ENCODE data around the gene HOXD10.

Gene HOXD10

GRCh38 chr2:176082824-176083751, 33.5 kb upstream of the HOXD10 start:
- DNase-seq (ENCODE audit: low spot score), result no peak

DNA sequence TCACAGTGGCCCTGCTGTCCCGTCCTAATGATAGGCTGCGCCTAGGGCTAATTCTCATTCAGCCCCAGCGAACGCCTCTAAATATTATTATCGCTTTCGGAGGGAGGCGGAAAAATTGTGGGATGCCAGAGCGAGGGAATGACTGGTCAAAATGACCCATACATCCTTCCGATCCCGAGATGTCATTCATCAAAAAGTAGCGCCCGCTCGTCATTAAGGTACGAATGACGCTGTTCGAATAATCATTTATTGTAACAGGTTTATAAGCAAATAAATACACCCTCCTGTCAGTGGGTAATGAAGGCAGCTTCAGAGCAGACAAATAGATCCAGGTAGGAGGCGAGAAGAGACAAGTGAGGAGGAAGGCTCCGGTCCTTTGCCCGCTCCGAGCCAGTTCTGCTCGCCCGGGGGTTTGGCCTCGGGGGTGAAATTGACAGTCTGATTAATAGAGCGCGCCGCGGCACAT, 32.7 kb upstream of the HOXD10 start, which contains the start of gene EVX2:
EVX2 (minus strand) TSS at position 167 of the 466 bp plus-strand sequence. CDS start 186 bp downstream, outside the sequence.
- DNase-seq (ENCODE audit: low spot score), result no peak

- DNase-seq (ENCODE audit: low spot score), result no peak
Observed at GRCh38 chr2:176084611-176085119, 31.9 kb upstream of the HOXD10 start.

- no peak for DNase-seq (ENCODE audit: low spot score)
Observed at GRCh38 chr2:176085120-176085788, 31.3 kb upstream of the HOXD10 start.

DNA sequence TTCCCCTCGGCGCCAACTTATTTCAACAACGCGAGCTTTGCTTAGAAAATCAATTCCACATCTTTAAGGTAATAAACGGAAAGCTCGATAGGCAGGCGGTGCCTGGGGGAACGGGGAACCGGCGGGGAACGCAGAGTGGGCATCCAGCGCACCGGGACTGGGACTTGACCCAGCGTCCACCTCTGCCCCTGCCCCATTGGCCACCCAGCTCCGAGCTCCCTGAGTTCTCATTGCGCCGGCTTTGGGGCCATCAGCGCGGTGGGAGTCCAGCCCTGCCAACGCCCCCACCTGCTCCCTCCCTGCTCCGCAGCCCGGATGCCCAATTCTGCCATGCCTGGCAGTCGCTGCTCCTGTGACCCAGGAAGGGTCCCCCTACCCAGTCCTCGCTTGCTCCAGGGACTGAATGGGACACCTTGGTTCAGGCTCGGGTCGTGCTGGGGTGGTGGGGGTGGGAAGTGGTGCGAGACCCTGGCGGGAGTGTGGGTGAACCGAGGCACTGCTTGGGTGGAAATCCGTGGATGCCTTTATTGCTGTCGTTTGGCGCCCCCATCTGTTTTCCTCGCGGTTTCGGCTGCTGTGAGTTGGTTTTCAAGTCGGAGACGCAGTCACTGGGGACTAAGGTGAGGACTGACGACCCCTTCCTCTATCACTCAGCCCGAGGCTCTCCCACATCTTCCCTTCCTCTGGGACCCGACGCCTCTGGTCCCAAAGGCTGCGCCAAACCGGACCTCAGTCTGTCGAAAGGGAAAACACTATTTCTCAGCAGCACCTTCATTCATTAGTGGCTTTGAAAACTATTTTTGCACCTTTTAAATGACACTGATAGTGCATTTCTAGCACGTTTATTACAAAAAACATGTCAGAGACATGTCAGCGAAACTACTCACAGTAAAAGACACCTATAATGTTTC, 30.5 kb upstream of the HOXD10 start:
- peak; percentile 56 for DNase-seq (ENCODE audit: low spot score)

- DNase-seq (ENCODE audit: low spot score), result no peak
Observed at GRCh38 chr2:176087330-176088047, 29.1 kb upstream of the HOXD10 start.

DNA sequence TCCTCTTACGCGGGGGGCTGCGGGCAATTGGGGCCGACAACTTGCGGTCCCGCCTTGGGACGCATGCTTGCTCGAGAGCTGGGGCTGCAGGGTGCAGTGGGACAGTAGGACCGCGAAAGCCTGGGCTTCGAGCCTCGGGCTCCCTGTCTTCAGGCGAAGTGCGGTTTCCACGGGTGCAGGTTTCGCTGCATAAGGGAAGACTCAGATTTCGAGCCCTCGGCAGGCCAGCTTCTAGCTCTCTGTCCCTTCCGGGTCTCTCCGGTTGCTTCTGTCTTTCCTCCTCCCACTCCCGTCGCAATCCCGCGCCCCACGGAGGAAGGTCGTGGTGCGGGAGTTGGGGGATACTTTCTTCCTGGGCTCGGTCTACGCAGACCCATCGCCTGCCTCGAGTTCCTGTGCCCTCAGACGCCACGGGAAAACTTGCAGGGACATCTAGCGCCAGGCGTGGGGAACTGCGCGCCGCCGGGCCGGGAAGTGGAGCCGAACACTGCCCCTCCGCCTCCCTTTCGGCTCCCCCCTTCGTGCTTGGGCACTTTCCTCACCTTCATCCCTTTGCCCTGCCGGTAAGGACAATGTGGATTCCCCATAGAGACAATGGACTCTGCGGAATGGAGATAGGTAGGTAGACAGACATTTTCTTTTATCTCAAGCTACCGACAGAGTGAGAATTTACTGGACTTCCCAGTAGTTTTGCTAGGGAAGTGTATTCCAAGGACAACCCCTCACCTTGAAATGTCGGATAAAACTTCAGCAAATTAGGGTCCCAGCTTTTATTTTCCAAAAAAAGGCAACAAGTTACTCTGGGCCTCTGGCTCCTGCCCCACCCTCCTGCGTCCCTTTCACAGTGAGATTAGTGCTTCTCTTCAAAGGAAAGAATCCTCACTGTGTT, 28.3 kb upstream of the HOXD10 start:
- DNase-seq (ENCODE audit: low spot score), result peak; percentile 84

DNA sequence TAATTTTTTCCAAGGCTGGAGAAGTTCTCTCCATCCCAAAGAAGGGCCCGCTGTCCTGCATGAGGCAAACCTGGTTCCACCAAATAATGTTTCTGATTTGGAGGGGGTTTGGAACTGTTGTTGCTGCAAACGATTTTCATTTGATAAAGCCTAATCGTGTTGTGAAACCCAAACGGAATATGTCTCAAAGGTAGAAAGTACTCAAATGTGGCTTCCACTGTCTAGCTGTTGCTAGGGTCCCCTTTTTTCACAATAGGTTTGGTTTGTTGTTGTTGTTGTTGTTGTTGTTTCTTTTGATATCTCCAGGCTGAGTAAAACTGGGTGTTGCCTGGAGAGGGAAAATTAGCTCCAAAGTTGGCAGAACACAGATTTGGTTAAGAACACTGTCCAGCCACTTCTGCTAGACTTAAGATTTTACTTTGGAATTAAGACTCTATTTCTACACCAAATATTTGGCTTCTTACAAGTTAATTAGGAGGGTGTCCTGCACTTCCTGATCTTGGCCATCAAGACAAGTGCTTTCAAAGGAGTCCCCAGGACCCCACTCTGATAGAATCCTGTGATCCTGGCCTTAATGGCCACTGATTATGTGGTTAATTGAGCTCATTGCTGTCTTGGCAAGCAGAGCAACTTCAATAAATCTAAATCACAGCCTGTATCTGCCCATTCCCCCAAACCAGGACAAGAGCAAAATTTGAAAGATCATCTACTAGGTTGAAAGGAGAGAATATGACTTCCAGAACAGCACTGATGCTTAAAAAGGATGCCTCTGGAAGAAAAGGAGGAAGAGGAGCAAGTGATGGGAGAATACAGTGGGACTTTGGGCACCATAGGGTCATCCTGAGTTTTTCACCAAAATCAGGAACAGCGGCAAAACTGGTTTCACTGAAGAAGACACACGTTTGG, 27.4 kb upstream of the HOXD10 start:
- no peak for DNase-seq (ENCODE audit: low spot score)

- DNase-seq (ENCODE audit: low spot score), result no peak
Observed at GRCh38 chr2:176089843-176090395, 26.7 kb upstream of the HOXD10 start.

- DNase-seq (ENCODE audit: low spot score), result no peak
Observed at GRCh38 chr2:176090862-176091261, 25.7 kb upstream of the HOXD10 start.

- DNase-seq (ENCODE audit: low spot score), result no peak
Observed at GRCh38 chr2:176091329-176092258, 25.0 kb upstream of the HOXD10 start.

DNA sequence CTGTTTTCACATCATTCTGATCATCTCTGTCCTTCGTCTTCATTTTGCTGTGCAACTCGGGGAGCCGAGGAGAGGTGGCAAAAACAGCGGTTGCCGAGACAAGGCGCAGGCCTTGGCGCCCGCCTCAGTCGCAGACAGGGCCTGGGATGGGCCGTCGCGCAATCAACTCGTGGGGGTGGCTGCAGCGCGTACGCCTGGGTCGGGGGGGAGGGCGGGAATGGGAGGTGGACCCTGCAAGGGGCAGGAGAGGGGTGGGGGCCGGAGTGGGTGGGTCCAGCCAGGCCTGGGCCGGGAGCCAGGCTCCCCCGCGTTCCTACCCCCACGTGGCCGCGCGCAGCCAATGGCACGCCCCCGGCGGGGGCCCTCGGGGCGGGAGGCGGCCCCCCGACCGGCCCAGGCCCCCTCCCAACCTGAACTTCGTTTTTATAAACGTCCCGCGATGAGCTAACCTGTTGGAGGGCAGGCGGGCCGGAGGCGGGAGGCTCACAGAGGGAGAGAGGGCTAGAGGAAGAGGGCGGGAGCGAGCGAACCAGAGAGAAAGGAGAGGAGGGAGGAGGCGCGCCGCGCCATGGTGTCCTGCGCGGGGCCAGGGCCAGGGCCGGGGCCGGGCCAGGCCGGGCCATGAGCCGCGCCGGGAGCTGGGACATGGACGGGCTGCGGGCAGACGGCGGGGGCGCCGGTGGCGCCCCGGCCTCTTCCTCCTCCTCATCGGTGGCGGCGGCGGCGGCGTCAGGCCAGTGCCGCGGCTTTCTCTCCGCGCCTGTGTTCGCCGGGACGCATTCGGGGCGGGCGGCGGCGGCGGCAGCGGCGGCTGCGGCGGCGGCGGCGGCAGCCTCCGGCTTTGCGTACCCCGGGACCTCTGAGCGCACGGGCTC, 24.1 kb upstream of the HOXD10 start, which contains the start of gene HOXD13:
HOXD13 (plus strand) TSS at position 452 of the 875 bp plus-strand sequence; CDS start at position 622, 170 bp downstream.
- DNase-seq (ENCODE audit: low spot score), result peak; percentile 63

- DNase-seq (ENCODE audit: low spot score), result peak; percentile 80
Observed at GRCh38 chr2:176093145-176093897, 23.3 kb upstream of the HOXD10 start.

GRCh38 chr2:176093898-176094249, 22.7 kb upstream of the HOXD10 start:
- no peak for DNase-seq (ENCODE audit: low spot score)

GRCh38 chr2:176094349-176094748, 22.2 kb upstream of the HOXD10 start:
- DNase-seq (ENCODE audit: low spot score), result no peak

DNA sequence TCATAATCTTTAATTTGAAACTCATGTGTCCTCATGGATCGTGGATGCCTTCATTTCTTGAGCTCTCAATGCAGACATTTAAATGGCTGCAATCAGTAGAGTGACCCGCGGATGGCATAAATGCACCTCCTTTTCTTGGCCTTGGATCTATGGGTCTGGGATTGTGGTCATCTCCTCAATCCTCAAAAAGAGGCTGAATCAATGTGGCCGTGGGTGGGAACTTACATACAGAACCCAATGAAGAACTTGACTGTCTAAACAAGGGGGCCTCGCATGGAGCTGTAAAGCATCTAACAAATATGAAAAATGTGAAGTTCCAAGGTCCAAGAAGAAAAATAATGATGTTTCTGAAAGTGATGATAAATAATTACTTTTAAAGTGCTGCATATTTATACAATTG, 21.2 kb upstream of the HOXD10 start:
- no peak for DNase-seq (ENCODE audit: low spot score)

Data from AG20443 (cell line).